SK-N-SH (cell line): ENCODE measurements around the gene AFF3. TPM values are rescaled to one million over a fixed set of nuclear protein-coding genes. Genes with fewer than 3 reads are reported as not detected.

Experiments used
- CTCF ChIA-PET: fragments of 300-600, 350-600 bp; formaldehyde crosslinking; extraction: SDS; loops from one replicate; lab custom pipeline; 2021; lab: Yijun Ruan, JAX
- POLR2A ChIA-PET: fragments of 350-600 bp; sonication (Branson Sonifier 250); formaldehyde crosslinking; extraction: SDS; loops from one replicate; lab custom pipeline; 2020; ENCODE audit warnings: antibody characterized with exemption, inconsistent platforms; lab: Yijun Ruan, JAX
- DNase-seq: peaks from one replicate; pipeline ENCODE4 v3.0.0; 2012
- H2AFZ ChIP-seq: fragments of 200-600 bp; sonication (generic); 2 replicates; pipeline ENCODE4 v1.8.1; 2016; ENCODE audit warnings: antibody characterized with exemption, mild to moderate bottlenecking, low read depth
- H3F3A ChIP-seq: fragments of 200-600 bp; sonication (generic); replicated peaks from 2 replicates; pipeline ENCODE3; 2016; ENCODE audit warnings: antibody characterized with exemption, mild to moderate bottlenecking; ENCODE audit not compliant: insufficient read depth
- H3K27ac ChIP-seq, 2 experiments: fragments of 200-500 bp in 1 of 2; fragments of 200-600 bp in 1 of 2; sonication (Bioruptor generic) in 1 of 2; sonication (generic), shearing (Covaris generic) in 1 of 2; 2 replicates each; pipeline versions ENCODE4 v1.5.1 to v1.6.1; 2014 to 2016; ENCODE audit warnings: low read depth in 2 of 2, inconsistent platforms in 1 of 2, low read length in 1 of 2, mild to moderate bottlenecking in 1 of 2, mixed read lengths in 1 of 2
- H3K27me3 ChIP-seq: fragments of 200-600 bp; sonication (generic), shearing (Covaris generic); 2 replicates; pipeline ENCODE4 v1.6.1; 2016; ENCODE audit warnings: mixed run types; ENCODE audit not compliant: insufficient read depth
- H3K36me3 ChIP-seq, 2 experiments: fragments of 200-500 bp in 1 of 2; fragments of 200-600 bp in 1 of 2; sonication (Bioruptor generic) in 1 of 2; sonication (generic) in 1 of 2; replicated peaks in 1 of 2; 2 replicates each; pipeline versions ENCODE3 to v1.5.1; 2014 to 2016; ENCODE audit warnings: low read length in 1 of 2, mild to moderate bottlenecking in 1 of 2; ENCODE audit not compliant: insufficient read depth in 2 of 2, control insufficient read depth in 1 of 2
- H3K4me1 ChIP-seq, 2 experiments: fragments of 200-500 bp in 1 of 2; fragments of 200-600 bp in 1 of 2; sonication (Bioruptor generic) in 1 of 2; sonication (generic), shearing (Covaris generic) in 1 of 2; 2 replicates each; pipeline versions ENCODE4 v1.5.1 to v1.6.1; 2014 to 2016; ENCODE audit warnings: low read depth in 1 of 2, low read length in 1 of 2, mixed run types in 1 of 2; ENCODE audit not compliant: insufficient read depth in 2 of 2, control insufficient read depth in 1 of 2
- H3K4me2 ChIP-seq: fragments of 200-600 bp; sonication (generic), shearing (Covaris generic); 2 replicates; pipeline ENCODE4 v1.6.1; 2017; ENCODE audit warnings: mixed run types
- H3K4me3 ChIP-seq, 2 experiments: fragments of 200-500 bp in 1 of 2; fragments of 200-600 bp in 1 of 2; sonication (Bioruptor generic) in 1 of 2; sonication (generic), shearing (Covaris generic) in 1 of 2; 2 replicates each; pipeline versions ENCODE4 v1.5.1 to v1.8.1; 2014 to 2016; ENCODE audit warnings: low read depth in 2 of 2, inconsistent platforms in 1 of 2, low read length in 1 of 2, mild to moderate bottlenecking in 1 of 2, mixed read lengths in 1 of 2, moderate library complexity in 1 of 2
- H3K79me2 ChIP-seq: fragments of 200-600 bp; sonication (generic); 2 replicates; pipeline ENCODE4 v1.8.1; 2017; ENCODE audit warnings: mild to moderate bottlenecking; ENCODE audit not compliant: insufficient read depth
- H3K9ac ChIP-seq: fragments of 200-600 bp; sonication (generic); 2 replicates; pipeline ENCODE4 v1.6.1; 2017; ENCODE audit warnings: mixed run types
- H3K9me2 ChIP-seq: fragments of 200-600 bp; sonication (generic); 2 replicates; pipeline ENCODE4 v1.6.1; 2017; ENCODE audit warnings: mixed run types
- H3K9me3 ChIP-seq: fragments of 200-600 bp; sonication (generic); 2 replicates; pipeline ENCODE4 v1.6.1; 2017; ENCODE audit warnings: mixed run types, mild to moderate bottlenecking, moderate library complexity
- H4K20me1 ChIP-seq: fragments of 200-600 bp; sonication (generic); 2 replicates; pipeline ENCODE4 v1.6.1; 2017; ENCODE audit warnings: mild to moderate bottlenecking, mixed run types; ENCODE audit not compliant: insufficient read depth
- EZH2phosphoT487 ChIP-seq: fragments of 200-600 bp; sonication (generic); IDR thresholded peaks from 2 replicates; pipeline ENCODE4 v1.6.1; 2017; ENCODE audit warnings: low read depth, mixed run types, mild to moderate bottlenecking, antibody characterized with exemption, moderate library complexity, borderline replicate concordance
- FOXJ3 ChIP-seq: sonication (generic); formaldehyde crosslinking; IDR thresholded peaks from 2 replicates; pipeline ENCODE4 v1.5.1; 2020; ENCODE audit warnings: mild to moderate bottlenecking, missing genetic modification reagents
- FOXM1 ChIP-seq: IDR thresholded peaks from 2 replicates; pipeline ENCODE4 v1.4.0; 2012; ENCODE audit warnings: low read depth, mild to moderate bottlenecking
- GABPA ChIP-seq: IDR thresholded peaks from 2 replicates; pipeline ENCODE4 v1.4.0; 2012; ENCODE audit warnings: low read depth, mild to moderate bottlenecking
- IRF3 ChIP-seq: fragments of 150-350 bp; IDR thresholded peaks from 2 replicates; pipeline ENCODE4 v1.6.1; 2016; ENCODE audit warnings: mild to moderate bottlenecking, low read depth, low read length
- JUND ChIP-seq: IDR thresholded peaks from 2 replicates; pipeline ENCODE4 v1.4.0; 2012
- MXI1 ChIP-seq: IDR thresholded peaks from 2 replicates; pipeline ENCODE4 v1.6.1; 2012; ENCODE audit warnings: mild to moderate bottlenecking, low read depth, low read length, improper control_type of control experiment
- NRF1 ChIP-seq: IDR thresholded peaks from 2 replicates; pipeline ENCODE4 v1.6.1; 2012; ENCODE audit warnings: low read depth, mild to moderate bottlenecking, low read length
- PBX3 ChIP-seq: IDR thresholded peaks from 2 replicates; pipeline ENCODE4; 2012
- RAD21 ChIP-seq: IDR thresholded peaks from 2 replicates; pipeline ENCODE4 v1.6.1; 2012; ENCODE audit warnings: mild to moderate bottlenecking, low read length
- RCOR1 ChIP-seq: fragments of 150-350 bp; IDR thresholded peaks from 2 replicates; pipeline ENCODE4 v1.6.1; 2017; ENCODE audit warnings: antibody characterized with exemption, low read length
- REST ChIP-seq: IDR thresholded peaks from 2 replicates; pipeline ENCODE4 v1.6.1; 2012; ENCODE audit warnings: mild to moderate bottlenecking, low read depth, low read length, moderate library complexity
- SMC3 ChIP-seq: IDR thresholded peaks from 2 replicates; pipeline ENCODE4 v1.6.1; 2012; ENCODE audit warnings: low read depth, low read length, improper control_type of control experiment
- TEAD4 ChIP-seq: IDR thresholded peaks from 2 replicates; pipeline ENCODE4 v1.4.0; 2012; ENCODE audit warnings: mild to moderate bottlenecking, borderline replicate concordance; ENCODE audit not compliant: insufficient read depth
- USF1 ChIP-seq: IDR thresholded peaks from 2 replicates; pipeline ENCODE4 v1.4.0; 2012; ENCODE audit warnings: low read depth, borderline replicate concordance
- ZBTB33 ChIP-seq: IDR thresholded peaks from 2 replicates; pipeline ENCODE4 v1.4.0; 2012; ENCODE audit warnings: low read depth, borderline replicate concordance
- WGBS: methylation state at CpG from one replicate; pipeline ENCODE4 v1.1.6; 2017; ENCODE audit warnings: low lambda C conversion rate; 5-methylcytosine and 5-hydroxymethylcytosine counted together
- polyA plus RNA-seq, 3 experiments: library from polyadenylated mRNA; depleted of rRNA; stranded (reverse); fragments of >200 nt; gene quantifications; 2 replicates each; pipeline ENCODE4 v1.2.3, GENCODE V29; 2012

The AFF3 gene
- polyA plus RNA-seq, 1 of the 3 experiments (the other 2 are of a cell fraction), result 0.36 TPM

- Histone ChIP-seq H3K9ac (no peak overlapping the region), H3K79me2 (no peaks in the 10 kb centered on the region), H2AFZ (no peak overlapping the region), H3K9me2 (no peaks in the 10 kb centered on the region), H3K27me3 (no peaks in the 10 kb centered on the region), H3K4me3 (no peak overlapping the region), H3K36me3 (no peaks in the 10 kb centered on the region), H3K9me3 (no peaks in the 10 kb centered on the region), H3F3A (no peaks in the 10 kb centered on the region), H3K4me1 (peaks cover 0 to 3% of the 10 kb centered on the region in 2 experiments; a peak in 2 of 4 replicates), H4K20me1 (no peaks in the 10 kb centered on the region), H3K27ac (no peak overlapping the region), H3K4me2 (no peak overlapping the region)
- DNase-seq, result no peak
- WGBS, result 56% methylated on average over 4 of the region's 4 CpGs
- POLR2A ChIA-PET, result no interaction called here
- TF ChIP-seq NRF1 (no peak), MXI1 (no peak), REST (no peak)
- CTCF ChIA-PET, result interaction anchor here (1.3 kb wide), 1 partner anchor 655 kb away, joined by 3 read pairs; no protein-coding TSS in a partner anchor
These were observed 534.4 kb downstream of the AFF3 start for GRCh38 chr2:99607861-99608491.

GRCh38 chr2:99607454-99607853 lies 534.9 kb downstream of the AFF3 start:
- no peak overlapping the region for H3K27ac ChIP-seq
- H3K4me3 ChIP-seq, result no peak overlapping the region
- no peak overlapping the region for H2AFZ ChIP-seq
- H3K9ac ChIP-seq, result no peak overlapping the region
- no peaks in the 10 kb centered on the region for H3K9me2 ChIP-seq
- ChIA-PET CTCF (interaction anchor here (1.3 kb wide), 1 partner anchor 655 kb away, joined by 3 read pairs; no protein-coding TSS in a partner anchor), POLR2A (interaction anchor here (0.5 kb wide), 1 partner anchor 36 kb away, joined by 4 read pairs; no protein-coding TSS in a partner anchor)
- no peaks in the 10 kb centered on the region for H3K36me3 ChIP-seq
- no peak for TF ChIP-seq EZH2phosphoT487
- no peak for TF ChIP-seq TEAD4
- TF ChIP-seq RAD21, result no peak
- no peak for TF ChIP-seq PBX3
- no peak for TF ChIP-seq ZBTB33
- TF ChIP-seq GABPA, result no peak
- no peak for TF ChIP-seq RCOR1
- TF ChIP-seq FOXM1, result no peak
- TF ChIP-seq IRF3, result no peak
- no peak for TF ChIP-seq FOXJ3 (CRISPR knock-in tag)
- no peak for TF ChIP-seq SMC3
- TF ChIP-seq USF1, result no peak
- no peak for TF ChIP-seq JUND
- 85% methylated on average over 4 of the region's 4 CpGs for WGBS
- H4K20me1 ChIP-seq, result no peaks in the 10 kb centered on the region
- H3K9me3 ChIP-seq, result no peaks in the 10 kb centered on the region
- peaks cover 0 to 3% of the 10 kb centered on the region in 2 experiments; a peak in 2 of 4 replicates for H3K4me1 ChIP-seq
- no peaks in the 10 kb centered on the region for H3K79me2 ChIP-seq
- no peak overlapping the region for H3K4me2 ChIP-seq
- no peak for DNase-seq
- H3K27me3 ChIP-seq, result no peaks in the 10 kb centered on the region
- H3F3A ChIP-seq, result no peaks in the 10 kb centered on the region
